GM19328 (cell line): ENCODE results near the gene C1orf35.

ENCODE experiments used
- ATAC-seq: cut with Tn5 transposase; IDR thresholded peaks from one replicate; pipeline ENCODE4 v1.9.1; 2021; ENCODE audit warnings: mild to moderate bottlenecking, moderate library complexity; ENCODE audit not compliant: unreplicated experiment

The C1orf35 gene

GRCh38 chr1:228082214-228082917, 20.8 kb downstream of the C1orf35 start, which contains the start of gene ARF1:
Gene ARF1 (plus strand): TSS chr1:228082708. CDS start chr1:228097115, 14,407 bp downstream.
- ATAC-seq, result peak; percentile 71

GRCh38 chr1:228081578-228082213, 21.4 kb downstream of the C1orf35 start:
- ATAC-seq, result peak; percentile 2

GRCh38 chr1:228081144-228081543, 22.0 kb downstream of the C1orf35 start:
- no peak for ATAC-seq

- no peak for ATAC-seq
These were observed 23.4 kb downstream of the C1orf35 start for GRCh38 chr1:228079601-228080263.

- no peak for ATAC-seq
These were observed 24.1 kb downstream of the C1orf35 start for GRCh38 chr1:228079013-228079412.

GRCh38 chr1:228077565-228078330, 25.4 kb downstream of the C1orf35 start:
- ATAC-seq, result no peak

- ATAC-seq, result no peak
These were observed 26.2 kb downstream of the C1orf35 start for GRCh38 chr1:228076796-228077430.

- no peak for ATAC-seq
These were observed 27.3 kb downstream of the C1orf35 start for GRCh38 chr1:228075801-228076271.

- no peak for ATAC-seq
These were observed 28.0 kb downstream of the C1orf35 start for GRCh38 chr1:228074954-228075730.

GRCh38 chr1:228073857-228074545, 29.1 kb downstream of the C1orf35 start:
- no peak for ATAC-seq

- no peak for ATAC-seq
These were observed 29.9 kb downstream of the C1orf35 start for GRCh38 chr1:228073061-228073856.

GRCh38 chr1:228072658-228073043, 30.5 kb downstream of the C1orf35 start:
- ATAC-seq, result no peak

- no peak for ATAC-seq
These were observed 31.1 kb downstream of the C1orf35 start for GRCh38 chr1:228071839-228072657.

- no peak for ATAC-seq
These were observed 32.3 kb downstream of the C1orf35 start for GRCh38 chr1:228070851-228071250.

- no peak for ATAC-seq
These were observed 33.0 kb downstream of the C1orf35 start for GRCh38 chr1:228070173-228070572.

- ATAC-seq, result no peak
These were observed 34.8 kb downstream of the C1orf35 start for GRCh38 chr1:228068359-228068758.

- no peak for ATAC-seq
These were observed 36.1 kb downstream of the C1orf35 start for GRCh38 chr1:228066891-228067654.
